IMR-90 (cell line): Measurements from ENCODE around the gene LTBP2. TPM values are rescaled to one million over a fixed set of nuclear protein-coding genes. Genes with fewer than 3 reads are reported as not detected.

Experiments
- ATAC-seq: fragments of 200-7000 bp; cut with Tn5 transposase; 2 replicates; pipeline ENCODE4 v1.9.1; 2020; ENCODE audit warnings: low read depth, mild to moderate bottlenecking, moderate library complexity
- BruUV-seq: library from RNA; stranded (reverse); fragments of 400-500 nt; replicated peaks from 2 replicates; lab custom pipeline; 2021; lab: Mats Ljungman, UMichigan
- CTCF ChIA-PET: fragments of 300-600 bp; formaldehyde crosslinking; extraction: SDS; loops from one replicate; lab custom pipeline; 2021; ENCODE audit warnings: antibody characterized with exemption; lab: Yijun Ruan, JAX
- POLR2A ChIA-PET: fragments of 300-600 bp; sonication (Branson Sonifier 250); formaldehyde crosslinking; loops from one replicate; lab custom pipeline; 2022; ENCODE audit warnings: antibody characterized with exemption; ENCODE audit not compliant: unreplicated experiment; lab: Charles Lee
- DNase-seq: peaks from one replicate; pipeline ENCODE4 v3.0.0; 2013
- H2AFZ ChIP-seq: replicated peaks from 2 replicates; pipeline ENCODE3; 2013; ENCODE audit warnings: low read length, mild to moderate bottlenecking; ENCODE audit not compliant: poor library complexity
- H2AK5ac ChIP-seq: 2 replicates; pipeline ENCODE4 v1.6.1; 2013; ENCODE audit warnings: low read depth, low read length, inconsistent platforms
- H2AK9ac ChIP-seq: replicated peaks from 2 replicates; pipeline ENCODE3; 2013; ENCODE audit warnings: mild to moderate bottlenecking, low read depth, low read length, moderate library complexity; ENCODE audit not compliant: poor library complexity
- H2BK120ac ChIP-seq: 2 replicates; pipeline ENCODE4 v1.6.1; 2013; ENCODE audit warnings: low read depth, low read length, inconsistent platforms
- H2BK15ac ChIP-seq: 3 replicates; pipeline ENCODE4 v1.6.1; 2013; ENCODE audit warnings: low read depth, low read length, inconsistent platforms
- H2BK20ac ChIP-seq: 2 replicates; pipeline ENCODE4 v1.6.1; 2013; ENCODE audit warnings: low read depth, mild to moderate bottlenecking, inconsistent platforms, low read length, moderate library complexity
- H2BK5ac ChIP-seq: 2 replicates; pipeline ENCODE4 v1.6.1; 2013; ENCODE audit warnings: mild to moderate bottlenecking, low read depth, low read length, inconsistent platforms; ENCODE audit not compliant: poor library complexity, severe bottlenecking
- H3K14ac ChIP-seq: replicated peaks from 2 replicates; pipeline ENCODE4 v1.6.1; 2013; ENCODE audit warnings: low read depth, low read length, inconsistent platforms
- H3K18ac ChIP-seq: 2 replicates; pipeline ENCODE4 v1.6.1; 2013; ENCODE audit warnings: low read depth, low read length, control low read depth
- H3K23ac ChIP-seq: 2 replicates; pipeline ENCODE4 v1.6.1; 2013; ENCODE audit warnings: low read depth, low read length, inconsistent platforms
- H3K27ac ChIP-seq: 2 replicates; pipeline ENCODE4 v1.5.1; 2013; ENCODE audit warnings: mild to moderate bottlenecking, control low read depth, low read length; ENCODE audit not compliant: insufficient read depth
- H3K27me3 ChIP-seq: 2 replicates; pipeline ENCODE4 v1.6.1; 2013; ENCODE audit warnings: low read length; ENCODE audit not compliant: control insufficient read depth, insufficient read depth
- H3K36me3 ChIP-seq: 2 replicates; pipeline ENCODE4 v1.6.1; 2013; ENCODE audit warnings: low read length, mixed read lengths; ENCODE audit not compliant: control insufficient read depth, insufficient read depth
- H3K4ac ChIP-seq: 2 replicates; pipeline ENCODE4 v1.6.1; 2013; ENCODE audit warnings: low read depth, low read length, inconsistent platforms
- H3K4me1 ChIP-seq: 2 replicates; pipeline ENCODE4 v1.6.1; 2013; ENCODE audit warnings: low read length, mixed read lengths; ENCODE audit not compliant: control insufficient read depth, insufficient read depth
- H3K4me2 ChIP-seq: 2 replicates; pipeline ENCODE4 v1.6.1; 2013; ENCODE audit warnings: low read depth, mild to moderate bottlenecking, control low read depth, low read length, moderate library complexity
- H3K4me3 ChIP-seq: 2 replicates; pipeline ENCODE4 v1.5.1; 2013; ENCODE audit warnings: low read depth, mild to moderate bottlenecking, control low read depth, low read length, moderate library complexity; ENCODE audit not compliant: insufficient read depth
- H3K56ac ChIP-seq: 2 replicates; pipeline ENCODE4 v1.6.1; 2013; ENCODE audit warnings: low read length, inconsistent platforms; ENCODE audit not compliant: insufficient read depth; ENCODE audit errors: extremely low read depth
- H3K79me1 ChIP-seq, 2 experiments: 2 replicates each; pipeline ENCODE4 v1.6.1; 2013; ENCODE audit warnings: low read length in 2 of 2, inconsistent platforms in 1 of 2, low read depth in 1 of 2
- H3K9ac ChIP-seq: 2 replicates; pipeline ENCODE4 v1.6.1; 2013; ENCODE audit warnings: low read depth, low read length, control low read depth
- H3K9me1 ChIP-seq: 2 replicates; pipeline ENCODE4 v1.6.1; 2013; ENCODE audit warnings: low read length, inconsistent platforms; ENCODE audit not compliant: insufficient read depth
- H3K9me3 ChIP-seq: 2 replicates; pipeline ENCODE4 v1.6.1; 2013; ENCODE audit warnings: low read length; ENCODE audit not compliant: control insufficient read depth, insufficient read depth
- H4K20me1 ChIP-seq: 2 replicates; pipeline ENCODE4 v1.6.1; 2013; ENCODE audit warnings: low read length, inconsistent platforms; ENCODE audit not compliant: insufficient read depth
- H4K5ac ChIP-seq: 2 replicates; pipeline ENCODE4 v1.6.1; 2013; ENCODE audit warnings: mild to moderate bottlenecking, low read depth, low read length, control low read depth
- H4K8ac ChIP-seq, 2 experiments: 2 replicates each; pipeline ENCODE4 v1.6.1; 2013; ENCODE audit warnings: low read depth in 2 of 2, low read length in 2 of 2, control low read depth in 1 of 2, inconsistent platforms in 1 of 2
- H4K91ac ChIP-seq: 2 replicates; pipeline ENCODE4 v1.6.1; 2013; ENCODE audit warnings: low read depth, low read length, inconsistent platforms; ENCODE audit not compliant: insufficient read depth
- CHD1 ChIP-seq: IDR thresholded peaks from 2 replicates; pipeline ENCODE4 v1.6.1; 2012; ENCODE audit warnings: low read depth, low read length, improper control_type of control experiment
- MAFK ChIP-seq: IDR thresholded peaks from 2 replicates; pipeline ENCODE4 v1.6.1; 2012; ENCODE audit warnings: low read depth, low read length, improper control_type of control experiment
- MAZ ChIP-seq: IDR thresholded peaks from 2 replicates; pipeline ENCODE4 v1.6.1; 2012; ENCODE audit warnings: low read depth, mild to moderate bottlenecking, low read length, improper control_type of control experiment, moderate library complexity, borderline replicate concordance
- POLR2A ChIP-seq: IDR thresholded peaks from 2 replicates; pipeline ENCODE4 v1.6.1; 2012; ENCODE audit warnings: mild to moderate bottlenecking, low read depth, low read length
- RAD21 ChIP-seq: IDR thresholded peaks from 2 replicates; pipeline ENCODE4 v1.6.1; 2012; ENCODE audit warnings: low read length, improper control_type of control experiment
- SMC3 ChIP-seq: fragments of 150-350 bp; IDR thresholded peaks from 2 replicates; pipeline ENCODE4 v1.6.1; 2016; ENCODE audit warnings: low read depth, mild to moderate bottlenecking, antibody characterized with exemption, low read length, moderate library complexity
- WGBS, 2 experiments: methylation state at CpG; one replicate each; pipeline versions ENCODE4 v1.1.5 to v1.1.7; 2013; ENCODE audit warnings: missing lambda C conversion rate in 2 of 2; ENCODE audit not compliant: insufficient read length in 1 of 2; ENCODE audit errors: extremely low coverage in 2 of 2; 5-methylcytosine and 5-hydroxymethylcytosine counted together
- dilution Hi-C: fragments of 300-500 bp; cut with HindIII; formaldehyde crosslinking; loops from one replicate; pipeline ENCODE4 v1.14.3; 2018; ENCODE audit warnings: low sequenced_read_pairs; ENCODE audit not compliant: unreplicated experiment
- in situ Hi-C: fragments of 300-500 bp; cut with MboI; formaldehyde crosslinking; loops from 3 replicates; pipeline ENCODE4 v1.14.3; 2019; ENCODE audit warnings: low sequenced_read_pairs, inconsistent platforms, mixed read lengths
- intact Hi-C: fragments of 100-400 bp; cut with micrococcal nuclease; formaldehyde crosslinking; loops from 2 replicates; pipeline ENCODE4 v1.10.0; 2022
- polyA plus RNA-seq, 3 experiments: library from polyadenylated mRNA; depleted of rRNA; stranded (reverse); fragments of >200 nt; gene quantifications; 2 replicates each; pipeline ENCODE4 v1.2.3, GENCODE V29; 2012; ENCODE audit warnings: low replicate concordance in 1 of 3
- total RNA-seq: library from RNA; depleted of rRNA; stranded (reverse); fragments of >200 nt; gene quantifications from 2 replicates; pipeline ENCODE4 v1.2.3, GENCODE V29; 2012
- TF ChIP-seq, protein P1 (sequence below): fragments of 150-350 bp; IDR thresholded peaks from 2 replicates; pipeline ENCODE4 v1.6.1; 2016; ENCODE audit warnings: low read depth, mild to moderate bottlenecking, low read length, moderate library complexity, borderline replicate concordance
- TF ChIP-seq, protein P2 (sequence below): conservative IDR thresholded peaks from 2 replicates; pipeline ENCODE4 v1.5.1; 2012; ENCODE audit warnings: mild to moderate bottlenecking, low read depth, low read length, improper control_type of control experiment

LTBP2 gene
- total and polyA plus RNA-seq, 2 of the 4 experiments (the other 2 are of a cell fraction): 23.8 to 79.3 TPM

DNA sequence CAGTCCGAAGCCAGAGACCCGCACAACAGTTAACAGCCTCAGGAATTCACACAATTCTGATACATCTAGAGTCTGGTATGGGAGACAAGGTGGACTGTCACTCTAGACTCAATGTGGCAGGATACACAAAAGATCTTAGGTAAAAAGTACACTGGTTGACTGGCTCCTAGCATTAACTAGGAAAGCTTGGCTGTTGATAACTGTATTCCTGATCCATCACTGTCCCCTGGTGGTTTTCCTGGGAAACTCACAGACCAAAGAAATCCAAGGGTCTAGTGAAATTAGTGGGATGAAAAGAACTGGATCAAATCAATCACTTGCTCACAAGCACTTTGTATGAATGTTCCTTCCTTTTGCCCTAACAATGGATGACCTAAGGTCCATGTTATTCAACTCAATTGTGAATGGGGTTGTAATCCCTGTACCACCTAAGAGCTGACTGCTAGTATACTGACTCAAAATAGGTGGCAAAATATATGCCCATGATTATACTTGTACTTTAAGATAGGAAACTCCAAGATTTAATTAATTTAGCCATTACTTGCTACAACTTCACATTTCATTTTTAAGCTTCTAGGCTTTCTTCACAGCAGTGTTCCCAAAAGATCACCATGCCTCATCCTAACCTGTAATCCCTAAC lies 132.9 kb downstream of the LTBP2 start:
- peak; percentile 53 for ATAC-seq
- dilution Hi-C loops (no loop called here), intact Hi-C loops (loop anchor here (1.0 to 10.0 kb wide), 3 partner anchors 117 to 364 kb away; no protein-coding TSS in a partner anchor), in situ Hi-C loops (no loop called here)
- no CpG with 5 or more reads among the region's 2 CpGs for WGBS, 2 experiments
- Histone ChIP-seq H3K27me3 (no peaks in the 10 kb centered on the region), H4K20me1 (no peaks in the 10 kb centered on the region), H2BK5ac (no peak overlapping the region), H3K4ac (no peak overlapping the region), H3K27ac (no peak overlapping the region), H3K9ac (no peak overlapping the region), H3K23ac (no peak overlapping the region), H3K9me1 (peaks cover 5% of the 10 kb centered on the region; the same call in 1 of the 2 replicates), H3K4me3 (no peak overlapping the region), H4K8ac (no peak overlapping the region), H2BK120ac (no peak overlapping the region), H2AK5ac (no peak overlapping the region), H4K91ac (no peak overlapping the region), H2AK9ac (no peak overlapping the region), H3K18ac (no peak overlapping the region), H2AFZ (no peak overlapping the region), H3K36me3 (peaks cover 13% of the 10 kb centered on the region), H3K14ac (no peak overlapping the region), H2BK15ac (no peak overlapping the region), H3K4me2 (no peak overlapping the region), H3K4me1 (peaks cover 11% of the 10 kb centered on the region), H3K56ac (no peak overlapping the region), H3K79me1 (no peaks in the 10 kb centered on the region; a peak in 1 of 4 replicates), H3K9me3 (no peaks in the 10 kb centered on the region), H4K5ac (no peak overlapping the region), H2BK20ac (no peak overlapping the region)
- ChIA-PET CTCF (interaction anchor here (0.7 to 1.0 kb wide), 2 partner anchors 13 to 21 kb away, joined by 3 read pairs; no protein-coding TSS in a partner anchor), POLR2A (interaction anchor here (0.5 kb wide), 1 partner anchor 57 kb away, joined by 3 read pairs; no protein-coding TSS in a partner anchor)
- BruUV-seq: no TSS peak
- TF ChIP-seq, protein P1, sequence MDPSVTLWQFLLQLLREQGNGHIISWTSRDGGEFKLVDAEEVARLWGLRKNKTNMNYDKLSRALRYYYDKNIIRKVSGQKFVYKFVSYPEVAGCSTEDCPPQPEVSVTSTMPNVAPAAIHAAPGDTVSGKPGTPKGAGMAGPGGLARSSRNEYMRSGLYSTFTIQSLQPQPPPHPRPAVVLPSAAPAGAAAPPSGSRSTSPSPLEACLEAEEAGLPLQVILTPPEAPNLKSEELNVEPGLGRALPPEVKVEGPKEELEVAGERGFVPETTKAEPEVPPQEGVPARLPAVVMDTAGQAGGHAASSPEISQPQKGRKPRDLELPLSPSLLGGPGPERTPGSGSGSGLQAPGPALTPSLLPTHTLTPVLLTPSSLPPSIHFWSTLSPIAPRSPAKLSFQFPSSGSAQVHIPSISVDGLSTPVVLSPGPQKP: no peak
- TF ChIP-seq RAD21 (peak; percentile 95), CHD1 (no peak), MAZ (no peak), MAFK (no peak), SMC3 (peak; percentile 93), POLR2A (no peak)
- TF ChIP-seq, protein P2, sequence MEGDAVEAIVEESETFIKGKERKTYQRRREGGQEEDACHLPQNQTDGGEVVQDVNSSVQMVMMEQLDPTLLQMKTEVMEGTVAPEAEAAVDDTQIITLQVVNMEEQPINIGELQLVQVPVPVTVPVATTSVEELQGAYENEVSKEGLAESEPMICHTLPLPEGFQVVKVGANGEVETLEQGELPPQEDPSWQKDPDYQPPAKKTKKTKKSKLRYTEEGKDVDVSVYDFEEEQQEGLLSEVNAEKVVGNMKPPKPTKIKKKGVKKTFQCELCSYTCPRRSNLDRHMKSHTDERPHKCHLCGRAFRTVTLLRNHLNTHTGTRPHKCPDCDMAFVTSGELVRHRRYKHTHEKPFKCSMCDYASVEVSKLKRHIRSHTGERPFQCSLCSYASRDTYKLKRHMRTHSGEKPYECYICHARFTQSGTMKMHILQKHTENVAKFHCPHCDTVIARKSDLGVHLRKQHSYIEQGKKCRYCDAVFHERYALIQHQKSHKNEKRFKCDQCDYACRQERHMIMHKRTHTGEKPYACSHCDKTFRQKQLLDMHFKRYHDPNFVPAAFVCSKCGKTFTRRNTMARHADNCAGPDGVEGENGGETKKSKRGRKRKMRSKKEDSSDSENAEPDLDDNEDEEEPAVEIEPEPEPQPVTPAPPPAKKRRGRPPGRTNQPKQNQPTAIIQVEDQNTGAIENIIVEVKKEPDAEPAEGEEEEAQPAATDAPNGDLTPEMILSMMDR: peak; percentile 93
- peak; percentile 42 for DNase-seq
